Cardiac septum (tissue), 1 donor: ENCODE measurements around the gene CEP128. TPM values are rescaled to one million over a fixed set of nuclear protein-coding genes. Genes with fewer than 3 reads are reported as not detected.

Experiments
- DNase-seq: peaks from one replicate; pipeline ENCODE4 v3.0.0-alpha.2; 2020; ENCODE audit warnings: low spot score
- intact Hi-C: fragments of 100-400 bp; cut with DNase I; formaldehyde crosslinking; loops from one replicate; pipeline ENCODE4 v1.14.0; 2022
- total RNA-seq: library from RNA; stranded (reverse); fragmentation: NEBNext Ultra II Directional; extraction: Animal tissue kit (Norgen Biotek cat#: 25700); gene quantifications from one replicate; pipeline ENCODE4 v1.2.1, GENCODE V29; 2021
- donor health status: DM: no; HTN: no; CAD: no.

The CEP128 gene
- total RNA-seq, 1 donor from 2014 or later: 3.0 TPM

GRCh38 chr14:80586131-80586530, 355.4 kb downstream of the CEP128 start:
- no peak for DNase-seq
- intact Hi-C loops: no loop called here

DNA sequence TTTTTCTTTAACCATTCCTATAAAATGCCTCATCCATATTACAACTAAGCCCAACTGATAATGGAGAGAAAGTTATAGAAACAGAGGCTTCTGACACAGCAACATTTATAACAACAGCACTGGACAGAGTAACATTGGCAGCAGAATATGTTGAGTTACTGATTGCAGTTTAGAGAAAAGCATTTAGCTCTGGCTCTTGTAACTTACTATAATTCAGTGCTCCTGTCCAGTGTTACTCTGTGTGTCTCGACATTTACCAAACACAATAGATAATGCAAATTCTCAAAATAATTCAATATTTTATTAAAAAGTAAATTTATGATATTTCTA, 356.1 kb downstream of the CEP128 start:
- intact Hi-C loops: no loop called here

GRCh38 chr14:80584744-80585505, 356.6 kb downstream of the CEP128 start:
- no peak for DNase-seq
- intact Hi-C loops: no loop called here

More for the DNA sequence above, 356.1 kb downstream of the CEP128 start:
- DNase-seq: no peak

GRCh38 chr14:80577599-80577998, 363.9 kb downstream of the CEP128 start:
- intact Hi-C loops: no loop called here
- no peak for DNase-seq

GRCh38 chr14:80576401-80576800, 365.1 kb downstream of the CEP128 start:
- DNase-seq: no peak
- intact Hi-C loops: no loop called here

- no peak for DNase-seq
- intact Hi-C loops: no loop called here
Measured at GRCh38 chr14:80575763-80576162, 365.8 kb downstream of the CEP128 start.

GRCh38 chr14:80572666-80573065, 368.9 kb downstream of the CEP128 start:
- intact Hi-C loops: no loop called here
- DNase-seq: no peak

- no peak for DNase-seq
- intact Hi-C loops: no loop called here
Measured at GRCh38 chr14:80570930-80571298, 370.6 kb downstream of the CEP128 start.

- intact Hi-C loops: no loop called here
- DNase-seq: no peak
Measured at GRCh38 chr14:80567905-80568536, 373.5 kb downstream of the CEP128 start.

- intact Hi-C loops: no loop called here
Measured at GRCh38 chr14:80565001-80565400, 376.5 kb downstream of the CEP128 start.

DNA sequence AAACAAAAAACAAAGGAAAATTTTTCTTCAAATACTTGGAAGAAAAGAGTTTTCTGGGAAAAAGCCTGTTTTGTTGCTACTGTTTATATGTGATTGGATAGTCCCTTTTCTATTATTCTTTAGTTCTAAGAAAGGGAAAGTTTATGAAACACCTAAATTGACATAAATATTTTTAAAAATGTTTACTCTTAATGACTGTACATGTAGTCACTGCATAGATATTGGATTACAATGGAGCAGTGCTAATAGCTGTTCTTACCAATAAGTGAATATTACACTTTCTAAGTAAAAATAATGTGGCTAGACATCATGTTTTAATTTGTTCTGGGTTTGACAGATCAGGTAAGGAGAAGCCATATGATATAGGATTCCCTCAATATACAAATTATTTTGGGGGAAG, 377.5 kb downstream of the CEP128 start:
- intact Hi-C loops: no loop called here
- no peak for DNase-seq

More at GRCh38 chr14:80565001-80565400, 376.5 kb downstream of the CEP128 start:
- no peak for DNase-seq

DNA sequence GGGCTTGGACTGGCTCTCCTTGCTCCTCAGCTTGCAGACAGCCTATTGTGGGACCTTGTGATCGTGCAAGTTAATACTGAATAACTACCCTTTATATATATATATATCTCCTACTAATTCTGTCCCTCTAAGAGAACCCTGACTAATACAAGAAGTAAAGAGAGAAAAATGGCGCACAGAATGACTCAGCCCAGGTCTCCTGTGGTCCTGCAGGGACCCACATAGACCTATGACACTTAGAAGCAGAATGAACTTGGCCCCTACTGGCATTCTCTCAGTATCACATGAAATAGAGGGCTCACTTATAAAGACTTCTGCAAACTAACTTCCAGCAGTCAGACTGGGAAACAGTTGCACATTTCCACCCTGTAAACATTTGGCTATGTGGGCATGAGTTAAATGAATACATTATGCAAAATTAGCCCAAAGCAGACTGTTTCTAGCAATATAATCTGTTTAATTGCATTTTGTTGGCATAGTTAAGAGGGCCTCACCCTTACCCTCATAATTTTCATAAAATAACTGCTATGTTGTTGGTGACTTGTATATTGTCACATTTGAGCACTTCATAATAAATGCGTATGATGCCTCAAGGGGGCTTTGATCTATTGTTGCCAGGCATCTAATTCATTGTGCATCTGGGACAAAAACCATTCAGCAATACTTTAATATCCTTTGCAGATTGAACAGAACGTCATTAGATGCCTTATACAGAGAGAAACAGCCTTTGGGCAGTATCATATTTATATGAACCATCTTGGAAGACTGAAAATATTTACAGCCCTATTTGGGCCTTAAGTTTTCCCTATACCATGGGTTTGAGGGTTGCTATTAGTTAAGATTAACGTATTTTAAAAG, 380.5 kb downstream of the CEP128 start:
- DNase-seq: no peak
- intact Hi-C loops: no loop called here

- DNase-seq: no peak
- intact Hi-C loops: no loop called here
Measured at GRCh38 chr14:80554139-80554538, 387.4 kb downstream of the CEP128 start.

DNA sequence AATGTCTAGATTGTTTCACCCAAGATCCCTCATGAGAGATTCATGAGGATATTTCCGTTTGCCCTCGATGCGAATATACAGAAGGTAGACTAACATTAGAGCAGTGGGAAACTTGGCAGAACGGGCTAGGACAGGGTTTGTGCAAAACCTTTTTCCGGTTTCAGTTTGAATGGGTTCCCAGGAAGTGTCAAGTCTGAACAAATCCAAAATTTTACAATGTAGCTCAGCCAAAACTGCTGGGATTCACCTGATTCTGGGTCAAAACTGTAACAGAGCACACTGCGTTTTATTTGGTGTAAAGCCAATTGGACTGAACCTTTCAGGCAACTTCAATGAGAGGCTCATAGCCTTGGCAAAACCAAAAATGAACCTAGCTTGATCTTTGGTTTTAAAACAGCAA, 392.4 kb downstream of the CEP128 start:
- intact Hi-C loops: no loop called here
- DNase-seq: no peak

- DNase-seq: no peak
- intact Hi-C loops: no loop called here
Measured at GRCh38 chr14:80545935-80546854, 395.3 kb downstream of the CEP128 start.

- intact Hi-C loops: no loop called here
Measured at GRCh38 chr14:80544366-80544765, 397.2 kb downstream of the CEP128 start.

DNA sequence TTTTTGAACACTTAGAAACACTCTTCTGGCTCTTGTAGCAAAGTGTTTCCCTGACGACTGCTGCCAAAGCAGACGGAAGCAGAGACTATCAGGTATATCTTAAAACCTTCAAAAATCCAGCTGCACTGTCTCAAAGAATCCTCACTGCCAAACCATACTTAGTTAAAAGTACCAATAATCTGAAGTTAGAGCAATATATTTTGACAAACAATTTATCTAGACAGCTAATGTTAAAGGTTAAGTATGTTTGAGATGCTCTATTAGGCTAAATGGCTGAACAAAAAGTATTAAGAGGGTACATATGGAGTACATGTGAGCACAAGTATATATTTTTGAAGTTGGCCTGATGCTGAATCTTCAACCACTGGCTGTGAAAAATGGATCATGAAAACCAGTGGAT, 398.3 kb downstream of the CEP128 start:
- DNase-seq: no peak
- intact Hi-C loops: no loop called here

More at GRCh38 chr14:80544366-80544765, 397.2 kb downstream of the CEP128 start:
- no peak for DNase-seq

GRCh38 chr14:80538633-80539375, 402.7 kb downstream of the CEP128 start:
- intact Hi-C loops: no loop called here
- DNase-seq: no peak

DNA sequence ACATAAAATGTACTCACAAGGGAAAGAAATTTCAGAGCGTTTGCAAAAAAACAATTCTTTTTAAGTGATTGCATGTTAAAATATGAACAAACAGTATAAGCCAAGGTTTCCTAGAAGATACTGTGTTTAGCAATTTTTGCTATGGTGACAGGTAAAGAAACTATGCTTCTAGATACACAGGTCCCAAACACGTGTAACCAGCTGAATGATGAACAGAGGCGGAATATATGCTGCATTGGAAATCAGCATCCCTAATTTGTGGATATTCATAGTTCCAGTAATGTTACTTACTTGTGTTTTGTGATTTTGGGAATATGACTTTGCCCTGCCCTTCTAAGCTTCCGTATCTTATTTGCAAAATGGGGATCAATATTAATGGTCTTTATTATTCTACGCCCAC, 403.9 kb downstream of the CEP128 start:
- intact Hi-C loops: no loop called here
- DNase-seq: no peak
